Activated T-cell treated with anti-CD3 and anti-CD28 coated beads, Interleukin-2, amount 50 U/mL, for 72 hours (primary cell): ENCODE measurements around the gene TTC39C. TPM values are rescaled to one million over a fixed set of nuclear protein-coding genes. Genes with fewer than 3 reads are reported as not detected.
A peak's percentile ranks its signal among the peaks of the same experiment; 100 is the strongest.

Experiments
- ATAC-seq, 2 donors: fragments of 150-1000 bp; cut with Tn5 transposase; replicated peaks in 1 of 2; 2 replicates each; pipeline ENCODE4 v1.10.0; 2021; ENCODE audit warnings: moderate library complexity in 2 of 2, mild to moderate bottlenecking in 1 of 2
- DNase-seq, 2 donors: peaks; one replicate each; pipeline ENCODE4 v3.0.0; 2021 to 2022; ENCODE audit warnings: mixed read lengths in 1 of 2
- H3K27ac Mint-ChIP-seq: one replicate; pipeline ENCODE4 v1.8.0; 2022; ENCODE audit warnings: mild to moderate bottlenecking, moderate library complexity, mixed read lengths
- H3K27me3 Mint-ChIP-seq: one replicate; pipeline ENCODE4 v1.8.0; 2022; ENCODE audit warnings: low read depth, mixed read lengths
- H3K36me3 Mint-ChIP-seq, 2 donors: one replicate each; pipeline ENCODE4 v1.8.0; 2022; ENCODE audit warnings: mixed read lengths in 2 of 2, mild to moderate bottlenecking in 1 of 2; ENCODE audit not compliant: insufficient read depth in 2 of 2
- H3K4me1 Mint-ChIP-seq: one replicate; pipeline ENCODE4 v1.8.0; 2022; ENCODE audit warnings: low read depth, mixed read lengths
- H3K4me3 Mint-ChIP-seq, 2 donors: one replicate each; pipeline ENCODE4 v1.8.0; 2022; ENCODE audit warnings: mild to moderate bottlenecking in 2 of 2, mixed read lengths in 2 of 2, moderate library complexity in 2 of 2
- H3K9me3 Mint-ChIP-seq, 2 donors: one replicate each; pipeline ENCODE4 v1.8.0; 2022; ENCODE audit warnings: mixed read lengths in 2 of 2
- total RNA-seq, 2 donors: library from RNA; stranded (reverse); gene quantifications; one replicate each; pipeline ENCODE4 v1.2.3, GENCODE V29; 2022

TTC39C gene
- total RNA-seq, 2 donors from 2014 or later, result 38.8 to 41.3 TPM

DNA sequence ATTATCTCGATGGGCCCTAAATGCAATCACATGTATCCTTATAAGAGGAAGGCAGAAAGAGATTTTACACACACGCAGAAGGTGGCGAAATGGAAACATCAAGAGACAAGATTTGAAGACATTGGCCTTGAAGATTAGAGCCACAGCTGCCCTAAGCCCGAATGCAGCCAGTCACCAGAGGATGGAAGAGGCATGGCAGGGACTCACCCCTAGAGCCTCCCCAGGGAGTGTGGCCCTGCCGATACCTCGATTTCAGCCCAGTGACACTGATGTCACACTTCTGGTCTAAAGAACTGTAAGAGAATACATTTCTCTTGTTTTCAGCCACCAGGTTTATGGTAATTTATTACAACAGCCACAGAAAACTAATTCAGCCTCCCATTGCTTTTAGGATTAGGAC, 17.4 kb downstream of the TTC39C start:
- Mint-ChIP-seq H3K9me3 (peaks cover 0 to 1% of the 10 kb centered on the region in 2 donors), H3K27me3 (no peaks in the 10 kb centered on the region), H3K27ac (peak overlapping the region; percentile 5), H3K36me3 (no peaks in the 10 kb centered on the region), H3K4me3 (no peak overlapping the region), H3K4me1 (peaks cover 68% of the 10 kb centered on the region)
- ATAC-seq (no peak), DNase-seq (no peak)

DNA sequence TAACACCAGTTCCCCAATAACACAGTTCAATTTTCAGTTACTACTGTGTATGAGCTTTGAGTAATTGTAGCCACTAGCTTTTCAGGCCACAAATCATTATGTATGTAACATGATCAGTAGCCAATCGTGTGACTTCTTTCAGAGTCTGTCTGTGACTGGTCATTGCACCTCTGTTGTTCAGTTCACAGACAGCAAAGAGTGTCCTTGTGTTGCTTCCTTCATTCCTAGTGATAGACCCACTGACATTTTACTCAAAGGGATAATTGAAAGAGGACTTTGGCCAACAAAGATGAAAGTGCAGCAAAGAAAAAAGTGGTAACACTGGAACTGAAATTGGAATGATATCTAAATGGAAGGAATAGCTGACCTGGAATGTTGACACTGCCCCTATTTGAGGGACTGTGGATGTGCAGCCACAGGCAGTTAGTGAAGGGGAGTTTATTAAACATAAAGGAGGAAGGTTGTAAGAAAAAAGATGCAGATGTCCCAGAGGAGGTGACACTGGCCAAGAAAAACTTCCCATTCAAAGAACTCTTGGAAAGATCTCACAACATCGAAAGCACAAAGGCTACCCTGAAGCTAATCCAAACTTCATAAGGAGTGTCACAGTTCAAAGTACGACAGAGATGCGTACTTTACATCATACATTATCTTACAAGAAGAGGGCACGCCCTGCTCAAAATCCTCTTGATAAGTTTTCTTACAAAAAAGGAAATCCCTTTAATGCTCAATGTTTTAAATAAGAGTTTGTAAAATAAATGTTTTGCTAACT, 19.3 kb downstream of the TTC39C start:
- Mint-ChIP-seq H3K27ac (peak overlapping the region; percentile 10), H3K9me3 (peaks cover 0 to 1% of the 10 kb centered on the region in 2 donors), H3K4me1 (peaks cover 66% of the 10 kb centered on the region), H3K4me3 (peak overlapping the region in 1 of 2 donors; percentile 63), H3K27me3 (no peaks in the 10 kb centered on the region), H3K36me3 (peaks cover 0 to 3% of the 10 kb centered on the region in 2 donors)
- DNase-seq, result no peak
- peak; percentile 49 to 82 for ATAC-seq

DNA sequence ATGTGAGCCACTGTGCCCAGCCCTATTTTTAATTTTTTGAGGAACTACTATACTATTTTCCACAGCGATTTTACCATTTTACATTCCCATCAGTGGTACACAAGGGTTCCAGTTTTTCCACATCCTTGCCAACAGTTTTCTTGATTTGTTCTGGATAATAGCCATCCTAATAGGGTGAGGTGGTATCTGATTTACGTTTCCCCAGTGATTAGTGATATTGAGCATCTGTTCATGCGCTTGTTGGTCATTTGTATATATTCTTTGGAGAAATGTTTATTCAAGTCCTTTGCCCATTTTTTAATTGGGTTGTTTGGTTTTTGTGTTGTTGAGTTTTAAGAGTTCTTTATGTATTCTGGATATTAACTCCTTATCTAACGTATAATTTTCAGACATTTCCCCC, 20.8 kb downstream of the TTC39C start:
- peaks cover 0 to 1% of the 10 kb centered on the region in 2 donors for H3K9me3 Mint-ChIP-seq
- H3K4me3 Mint-ChIP-seq, result no peak overlapping the region
- H3K27ac Mint-ChIP-seq, result no peak overlapping the region
- peaks cover 0 to 10% of the 10 kb centered on the region in 2 donors for H3K36me3 Mint-ChIP-seq
- DNase-seq (no peak), ATAC-seq (no peak)
- no peaks in the 10 kb centered on the region for H3K27me3 Mint-ChIP-seq
- peaks cover 65% of the 10 kb centered on the region for H3K4me1 Mint-ChIP-seq

DNA sequence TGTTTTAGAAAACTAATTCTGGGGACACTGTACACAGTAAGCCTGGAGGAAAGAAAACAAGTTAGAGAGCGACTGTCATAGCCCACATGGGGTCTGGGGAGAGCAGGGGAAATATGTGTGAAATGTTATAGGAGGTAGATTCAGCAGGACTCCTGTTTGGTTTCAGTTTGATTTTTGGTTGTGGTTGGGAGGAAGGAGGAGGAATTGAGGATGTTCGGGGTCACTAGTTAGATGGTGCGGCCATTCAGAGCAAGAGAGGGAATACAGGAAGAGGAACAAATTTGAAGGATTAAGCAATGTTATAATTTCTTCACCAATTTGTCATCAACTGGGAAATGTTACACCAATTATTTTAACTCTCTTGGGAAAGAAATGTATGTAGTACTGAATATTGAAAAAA, 25.1 kb downstream of the TTC39C start:
- ATAC-seq (no peak), DNase-seq (no peak)
- no peaks in the 10 kb centered on the region for H3K27me3 Mint-ChIP-seq
- H3K27ac Mint-ChIP-seq, result peak overlapping the region; percentile 67
- H3K4me1 Mint-ChIP-seq, result peaks cover 60% of the 10 kb centered on the region
- no peaks in the 10 kb centered on the region for H3K9me3 Mint-ChIP-seq
- H3K4me3 Mint-ChIP-seq, result peak overlapping the region; percentile 18 to 39
- peaks cover 0 to 10% of the 10 kb centered on the region in 2 donors for H3K36me3 Mint-ChIP-seq

DNA sequence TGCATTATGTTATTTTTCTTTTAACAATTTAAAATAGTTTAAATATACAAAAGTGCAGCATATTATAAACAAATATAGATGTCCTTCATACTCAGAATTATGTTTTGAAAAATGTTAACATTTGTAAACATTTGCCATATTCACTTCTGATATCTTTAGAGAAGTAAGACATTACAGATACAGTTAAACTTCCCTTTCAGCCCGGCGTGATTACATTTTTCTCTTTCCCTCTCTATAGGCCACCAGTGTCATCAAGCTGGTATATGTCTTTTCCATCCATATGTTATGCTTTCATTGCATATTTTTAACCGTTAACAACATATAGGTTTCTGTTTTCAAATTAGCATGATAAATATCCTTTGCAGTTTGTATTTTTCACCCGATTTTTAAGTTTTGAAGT, 27.1 kb downstream of the TTC39C start:
- H3K9me3 Mint-ChIP-seq, result no peaks in the 10 kb centered on the region
- no peak for DNase-seq
- no peak overlapping the region for H3K4me3 Mint-ChIP-seq
- H3K4me1 Mint-ChIP-seq, result peaks cover 58% of the 10 kb centered on the region
- peaks cover 0 to 10% of the 10 kb centered on the region in 2 donors for H3K36me3 Mint-ChIP-seq
- H3K27ac Mint-ChIP-seq, result no peak overlapping the region
- no peaks in the 10 kb centered on the region for H3K27me3 Mint-ChIP-seq
- ATAC-seq, result no peak

DNA sequence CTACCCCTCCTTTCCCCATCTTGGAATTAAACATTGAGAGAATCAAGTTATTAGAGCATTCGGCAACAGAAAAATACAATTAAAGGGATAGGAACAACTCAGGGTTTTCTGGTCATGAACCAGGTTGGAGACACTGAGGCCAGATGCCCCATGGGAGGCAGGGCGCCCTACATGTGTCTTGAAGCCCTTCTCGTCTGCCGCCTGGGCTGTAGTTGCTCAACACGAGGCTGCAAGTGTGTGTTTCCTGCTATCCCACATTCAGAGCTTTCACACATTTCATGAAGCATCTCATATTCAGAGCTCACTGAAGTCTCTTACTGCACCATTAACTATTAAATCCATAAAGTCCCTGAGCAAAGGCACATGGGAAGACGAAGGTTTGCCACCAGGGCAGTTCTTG, 28.8 kb downstream of the TTC39C start:
- Mint-ChIP-seq H3K27me3 (no peaks in the 10 kb centered on the region), H3K27ac (no peak overlapping the region), H3K36me3 (peaks cover 0 to 7% of the 10 kb centered on the region in 2 donors), H3K4me1 (peaks cover 47% of the 10 kb centered on the region), H3K9me3 (no peaks in the 10 kb centered on the region), H3K4me3 (no peak overlapping the region)
- DNase-seq (no peak), ATAC-seq (no peak)

DNA sequence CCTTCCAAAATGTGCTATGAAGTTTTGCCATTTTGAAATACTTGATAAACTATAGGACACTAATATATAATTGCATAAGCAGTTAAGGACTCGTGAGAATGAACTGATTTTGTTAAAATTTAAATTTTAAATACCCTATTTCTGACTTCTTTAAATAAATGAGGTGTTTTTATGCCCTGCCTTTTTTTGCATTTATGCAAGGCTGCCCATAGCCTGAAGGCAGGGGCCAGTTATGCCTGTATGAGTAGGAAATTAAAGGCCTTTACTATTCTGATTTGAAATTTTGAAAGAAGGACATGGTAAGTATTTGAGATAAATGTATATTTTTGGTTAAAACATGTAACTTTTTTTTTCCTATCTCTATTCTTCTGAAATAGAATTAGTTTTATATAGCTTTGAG, 33.7 kb downstream of the TTC39C start:
- no peaks in the 10 kb centered on the region for H3K36me3 Mint-ChIP-seq
- H3K4me1 Mint-ChIP-seq, result peaks cover 60% of the 10 kb centered on the region
- peak overlapping the region in 1 of 2 donors; percentile 61 for H3K4me3 Mint-ChIP-seq
- H3K9me3 Mint-ChIP-seq, result no peaks in the 10 kb centered on the region
- no peaks in the 10 kb centered on the region for H3K27me3 Mint-ChIP-seq
- H3K27ac Mint-ChIP-seq, result peak overlapping the region; percentile 85
- DNase-seq (no peak), ATAC-seq (no peak)

DNA sequence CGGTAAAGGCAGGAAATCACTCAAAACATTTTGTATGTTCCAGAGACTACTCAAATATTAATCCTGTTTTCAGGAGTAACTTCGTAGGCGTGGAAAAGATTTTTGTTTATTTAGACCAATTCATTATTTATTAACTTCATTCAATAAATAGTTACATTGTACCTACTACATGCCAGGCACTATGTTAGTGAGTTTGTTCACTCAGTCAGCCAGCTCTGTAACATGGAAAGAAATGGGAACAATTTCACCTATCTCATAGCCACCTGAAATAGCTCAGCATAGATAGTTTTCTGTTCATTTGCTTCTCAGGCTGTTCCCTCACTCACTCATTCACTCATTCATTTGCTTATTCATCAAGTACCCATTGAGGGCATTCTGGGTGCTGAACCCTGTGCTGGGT, 34.6 kb downstream of the TTC39C start:
- DNase-seq (no peak), ATAC-seq (no peak)
- no peaks in the 10 kb centered on the region for H3K36me3 Mint-ChIP-seq
- no peaks in the 10 kb centered on the region for H3K9me3 Mint-ChIP-seq
- peak overlapping the region in 1 of 2 donors; percentile 6 for H3K4me3 Mint-ChIP-seq
- H3K27me3 Mint-ChIP-seq, result no peaks in the 10 kb centered on the region
- peaks cover 63% of the 10 kb centered on the region for H3K4me1 Mint-ChIP-seq
- H3K27ac Mint-ChIP-seq, result peak overlapping the region; percentile 29

DNA sequence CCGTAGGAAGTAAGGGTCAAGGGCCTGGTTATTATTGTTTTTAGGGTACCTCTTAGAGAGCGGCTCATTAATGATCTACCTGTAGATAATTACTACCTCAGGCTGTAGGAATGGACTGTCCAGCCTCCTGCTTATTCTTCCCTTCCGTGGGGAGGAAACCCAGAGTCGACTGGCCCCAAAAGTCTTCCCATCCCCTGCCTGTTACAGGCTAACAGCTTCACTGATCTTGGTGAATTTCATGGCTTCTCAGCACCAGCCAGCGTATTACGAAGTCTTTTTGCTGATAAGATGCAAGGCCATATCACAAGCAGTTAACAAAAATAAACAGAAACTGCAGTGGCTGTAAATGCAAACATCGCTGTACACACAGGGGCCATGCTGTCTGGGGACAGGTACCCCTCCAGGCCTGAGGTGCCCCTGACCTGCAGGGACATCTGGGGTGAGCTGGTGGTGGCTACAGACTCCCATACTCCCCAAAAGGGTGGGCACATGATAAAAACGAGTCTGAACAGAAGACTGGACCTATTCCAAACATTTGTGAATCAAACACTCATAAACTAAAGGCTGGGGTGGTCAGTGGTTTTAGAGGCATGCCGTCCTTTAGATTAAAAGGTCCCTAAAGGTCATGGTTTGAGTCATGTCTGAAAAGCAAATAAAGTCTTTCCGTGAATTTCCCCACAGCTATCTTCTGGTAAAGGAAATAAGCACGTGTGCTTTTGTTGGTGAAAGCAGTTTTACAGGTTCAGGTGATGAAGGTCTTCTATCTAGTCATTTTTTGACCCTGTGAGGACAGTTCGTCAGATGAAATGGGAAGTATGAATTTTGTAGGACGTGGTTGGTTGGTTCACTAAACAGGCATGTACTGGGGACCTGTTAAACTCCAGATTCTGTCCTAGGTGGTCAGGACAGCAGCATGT, 36.7 kb downstream of the TTC39C start:
- Mint-ChIP-seq H3K9me3 (no peaks in the 10 kb centered on the region), H3K4me1 (peaks cover 80% of the 10 kb centered on the region), H3K4me3 (peak overlapping the region; percentile 40 to 77), H3K27ac (peak overlapping the region; percentile 97), H3K36me3 (no peaks in the 10 kb centered on the region), H3K27me3 (no peaks in the 10 kb centered on the region)
- peak; percentile 21 to 32 for DNase-seq
- ATAC-seq, result peak; percentile 39 to 55

DNA sequence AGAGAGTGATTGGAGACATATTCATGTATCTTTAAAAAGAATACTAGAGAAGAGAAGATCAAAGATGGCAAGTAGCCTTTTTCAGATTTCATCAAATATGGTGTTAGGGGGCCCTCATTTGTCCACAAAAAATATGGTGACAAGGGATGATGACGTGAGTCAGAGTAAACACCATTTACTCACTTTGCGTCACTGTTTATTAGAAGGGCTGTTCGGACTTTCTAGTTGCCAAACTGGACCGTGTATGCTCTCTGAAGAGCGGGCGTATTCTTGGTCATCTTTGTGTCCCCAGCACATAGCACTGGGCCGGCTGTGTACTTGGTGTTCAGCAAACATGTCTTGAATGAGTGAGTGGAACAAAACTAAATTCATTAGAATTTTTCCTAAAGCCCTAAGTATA, 37.5 kb downstream of the TTC39C start:
- DNase-seq (no peak), ATAC-seq (no peak)
- Mint-ChIP-seq H3K9me3 (no peaks in the 10 kb centered on the region), H3K4me1 (peaks cover 86% of the 10 kb centered on the region), H3K27ac (peak overlapping the region; percentile 97), H3K4me3 (peak overlapping the region; percentile 40 to 77), H3K36me3 (no peaks in the 10 kb centered on the region), H3K27me3 (no peaks in the 10 kb centered on the region)

DNA sequence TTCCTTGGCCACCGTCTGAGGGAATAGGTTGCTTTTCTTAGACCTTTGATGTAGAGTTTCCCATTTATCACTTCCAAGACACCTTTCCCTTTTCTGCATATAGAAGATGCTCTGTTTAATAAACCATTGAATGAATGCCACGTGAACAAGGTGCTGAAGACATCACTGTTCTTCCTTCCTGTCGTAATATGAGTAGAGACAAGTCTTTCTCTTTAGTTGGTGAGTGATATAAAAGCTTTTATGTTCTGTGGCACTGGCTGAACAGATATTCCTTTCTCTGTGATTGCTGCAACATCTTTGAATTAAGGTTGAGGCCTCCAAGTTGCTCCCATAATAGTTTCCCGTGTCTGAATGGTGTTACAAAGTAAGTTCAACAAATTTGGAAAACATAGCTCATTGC, 38.7 kb downstream of the TTC39C start:
- Mint-ChIP-seq H3K27me3 (no peaks in the 10 kb centered on the region), H3K27ac (peak overlapping the region; percentile 82), H3K36me3 (peaks cover 3 to 4% of the 10 kb centered on the region in 2 donors), H3K4me1 (peaks cover 86% of the 10 kb centered on the region), H3K4me3 (peak overlapping the region; percentile 64 to 79), H3K9me3 (peaks cover 0 to 5% of the 10 kb centered on the region in 2 donors)
- ATAC-seq, result peak in 1 of 2 donors; percentile 20
- no peak for DNase-seq

DNA sequence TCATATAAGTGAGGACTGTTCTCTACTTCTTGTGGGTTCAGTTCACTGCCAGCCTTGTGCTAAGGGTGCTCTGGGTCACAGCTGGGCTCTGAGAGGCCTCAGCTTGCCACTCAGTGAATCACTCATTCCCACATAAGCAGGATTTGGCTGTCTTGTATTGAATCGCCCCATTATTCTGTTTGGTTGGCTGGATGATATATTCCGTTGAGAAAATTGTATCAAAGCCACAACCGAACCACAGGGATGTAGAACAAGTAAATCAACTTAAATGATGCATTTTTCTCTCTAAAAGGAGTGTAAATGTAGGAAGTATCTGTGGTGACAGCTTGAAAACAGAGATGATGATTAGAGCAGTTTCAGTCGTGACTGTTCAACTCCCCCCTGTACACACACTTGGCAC, 39.6 kb downstream of the TTC39C start:
- H3K4me1 Mint-ChIP-seq, result peaks cover 78% of the 10 kb centered on the region
- ATAC-seq (peak; percentile 66 to 81), DNase-seq (peak; percentile 34 to 49)
- H3K9me3 Mint-ChIP-seq, result peaks cover 0 to 5% of the 10 kb centered on the region in 2 donors
- peak overlapping the region; percentile 82 for H3K27ac Mint-ChIP-seq
- H3K4me3 Mint-ChIP-seq, result peak overlapping the region; percentile 64 to 79
- peaks cover 3 to 4% of the 10 kb centered on the region in 2 donors for H3K36me3 Mint-ChIP-seq
- H3K27me3 Mint-ChIP-seq, result no peaks in the 10 kb centered on the region
